Measurements from ENCODE around the gene KLF6.

Gene KLF6

DNA sequence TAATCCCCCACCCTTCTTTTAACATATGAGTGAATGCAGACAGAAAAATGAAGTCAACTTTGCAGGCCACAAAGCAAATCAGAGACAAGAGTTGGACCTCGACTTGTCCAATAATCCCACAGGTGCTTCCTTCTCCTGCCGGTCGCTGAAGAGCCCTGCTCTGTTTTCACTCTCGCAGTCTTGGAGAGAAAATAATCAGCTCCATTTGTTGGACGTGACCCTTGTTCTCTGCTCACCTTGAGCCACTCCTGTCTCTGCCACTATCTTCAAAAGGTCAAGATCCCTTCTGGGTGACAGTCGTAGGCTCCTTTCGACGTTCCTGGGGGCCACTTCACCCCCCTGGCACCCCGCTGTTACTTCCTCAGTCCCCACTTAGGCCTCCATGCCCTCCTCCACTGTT lies 2.8 kb upstream of the KLF6 start:
- DNase-seq (ENCODE audit: low read depth in 2 of 2, low spot score in 1 of 2): no peak

DNA sequence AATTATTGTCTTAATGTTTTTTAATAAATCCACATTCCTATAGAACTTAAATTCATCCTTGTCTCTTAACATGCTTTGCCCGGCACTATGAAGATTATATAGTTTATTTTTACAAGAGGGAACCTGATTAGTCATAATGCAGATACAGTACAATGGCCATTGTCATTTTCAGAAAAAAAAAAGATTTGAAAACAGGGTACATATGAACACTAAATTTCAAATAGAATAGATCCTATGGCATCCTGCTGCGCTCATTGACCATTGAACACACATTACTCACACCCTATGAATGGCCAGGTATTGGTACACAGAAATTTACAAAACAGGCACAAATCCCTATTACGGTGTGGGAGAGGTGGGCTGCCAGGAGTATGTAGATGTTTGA lies 2.0 kb upstream of the KLF6 start:
- no peak for DNase-seq (ENCODE audit: low read depth in 2 of 2, low spot score in 1 of 2)

DNA sequence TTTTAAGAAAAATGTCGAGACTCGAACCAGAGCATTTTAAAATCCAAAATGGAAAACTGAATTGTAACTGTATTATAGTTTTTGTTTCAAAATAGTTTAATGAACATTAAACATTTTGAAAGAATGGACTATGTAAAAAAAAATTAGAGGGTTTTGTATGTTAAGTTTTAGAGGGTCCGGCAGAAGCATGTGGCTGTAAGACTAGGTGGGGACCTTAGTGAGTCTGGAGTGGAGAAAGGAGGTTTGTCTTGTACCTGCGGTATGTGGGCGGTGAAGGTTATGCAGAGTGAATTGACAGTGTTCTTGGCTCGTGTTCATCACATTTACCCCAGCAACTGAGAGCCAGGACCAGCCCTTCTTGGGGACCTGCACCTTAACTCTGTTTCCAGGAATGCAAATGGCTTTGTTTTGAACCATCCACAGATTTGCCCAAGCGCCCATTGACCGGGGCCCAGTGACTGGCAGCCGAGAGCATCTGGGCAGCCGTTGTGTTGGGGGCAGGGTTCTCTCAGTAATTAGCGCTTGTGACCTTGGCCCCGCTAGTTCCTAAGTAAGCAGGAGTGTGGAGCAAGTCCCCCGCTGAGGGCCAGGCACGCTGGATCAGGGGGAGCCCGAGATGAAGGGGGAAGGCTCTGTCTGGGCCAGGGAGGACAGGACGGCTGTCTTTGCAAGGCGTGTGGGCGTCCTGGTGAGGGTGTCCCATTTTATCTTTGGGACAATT lies 1.4 kb upstream of the KLF6 start:
- DNase-seq (ENCODE audit: low read depth in 2 of 2, low spot score in 1 of 2): no peak

DNA sequence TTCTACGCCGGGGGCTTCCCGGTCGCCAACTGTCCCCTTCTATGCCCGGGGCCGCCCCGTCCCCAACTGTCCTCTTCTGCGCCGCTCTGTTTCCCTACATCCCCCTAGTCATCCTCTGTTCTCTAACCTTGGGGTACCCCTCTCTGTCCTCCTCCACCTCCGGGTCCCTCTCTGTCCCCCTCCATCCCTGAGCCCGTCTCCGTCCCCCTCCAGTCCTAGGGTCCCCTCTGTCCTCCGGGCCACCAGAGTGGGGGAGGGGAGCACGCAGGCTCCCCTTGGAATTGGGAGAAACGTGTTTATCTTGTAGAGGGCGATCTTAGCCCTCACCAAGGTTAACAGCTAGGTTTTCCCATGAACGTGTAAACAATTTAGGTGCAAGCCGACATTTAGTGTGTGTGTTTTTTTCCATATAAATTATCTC lies 852 bp upstream of the KLF6 start:
- DNase-seq (ENCODE audit: low read depth in 2 of 2, low spot score in 1 of 2): no peak

DNA sequence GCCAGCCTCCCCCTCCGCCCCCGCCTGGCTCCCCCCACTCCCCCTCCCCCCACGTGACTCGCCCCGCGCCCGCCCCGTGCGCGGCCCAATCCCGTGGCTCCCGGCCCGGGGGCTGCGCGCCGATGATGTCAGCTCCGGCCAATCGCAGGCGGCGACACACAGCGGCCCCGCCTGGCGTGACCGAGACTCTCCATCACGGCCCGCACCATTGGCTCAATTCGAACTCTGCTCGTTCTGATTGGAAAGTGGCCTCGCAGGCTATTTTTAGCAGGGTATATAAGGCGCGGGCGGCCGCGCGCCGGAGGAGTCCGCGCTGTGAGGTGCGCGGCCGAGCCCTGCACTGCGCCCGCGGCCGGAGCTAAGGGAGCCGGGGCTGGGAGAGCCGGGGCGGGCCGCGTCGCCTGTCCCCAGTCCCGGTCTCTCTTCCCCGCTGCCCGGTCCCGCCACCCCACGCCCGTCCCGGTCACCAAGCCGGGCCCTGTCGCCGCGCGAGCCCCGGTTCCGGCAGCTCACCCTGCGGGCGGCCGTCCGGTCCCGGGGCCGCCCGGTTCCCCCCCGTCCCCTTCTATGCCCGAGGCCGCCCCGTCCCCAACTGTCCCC lies 342 bp upstream of the KLF6 start:
- peak; percentile 95 to 99 for DNase-seq (ENCODE audit: low read depth in 2 of 2, low spot score in 1 of 2)

DNA sequence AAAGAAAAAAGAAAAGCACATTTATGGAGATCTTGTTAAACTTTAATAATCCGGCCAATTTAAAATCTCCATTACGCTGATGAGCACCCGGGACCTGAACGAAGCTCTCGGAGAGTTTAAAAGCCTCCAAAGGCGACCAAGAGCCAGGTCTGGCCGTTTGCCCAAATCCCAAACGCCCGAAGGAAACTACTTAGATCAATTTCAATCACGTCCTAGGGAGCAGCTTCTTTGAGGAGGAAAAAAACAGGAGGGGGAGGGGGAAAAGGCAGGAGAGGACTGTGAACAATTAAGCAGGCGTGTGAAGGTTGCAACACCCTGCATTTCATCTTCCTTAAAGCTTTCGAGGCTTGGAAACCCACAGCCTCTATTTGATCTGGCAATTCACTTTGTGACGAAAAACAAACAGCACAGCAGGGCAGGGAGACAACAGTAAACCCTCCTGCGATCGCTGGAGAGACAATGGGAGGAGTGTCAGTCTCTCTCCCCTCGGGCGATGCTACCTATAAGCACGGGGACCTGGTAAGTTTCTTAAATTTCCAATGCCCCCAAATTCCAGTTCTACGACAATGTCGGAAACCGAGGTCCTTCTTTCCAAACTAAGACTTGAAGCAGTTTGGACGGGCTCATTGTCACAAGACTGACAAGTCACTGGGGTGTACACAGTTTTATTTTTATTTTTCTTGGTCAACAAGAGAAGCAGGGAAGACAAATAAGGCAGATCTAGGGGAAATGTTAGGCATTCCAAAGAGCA lies 1.2 kb downstream of the KLF6 start:
- DNase-seq (ENCODE audit: low read depth in 2 of 2, low spot score in 1 of 2): no peak

DNA sequence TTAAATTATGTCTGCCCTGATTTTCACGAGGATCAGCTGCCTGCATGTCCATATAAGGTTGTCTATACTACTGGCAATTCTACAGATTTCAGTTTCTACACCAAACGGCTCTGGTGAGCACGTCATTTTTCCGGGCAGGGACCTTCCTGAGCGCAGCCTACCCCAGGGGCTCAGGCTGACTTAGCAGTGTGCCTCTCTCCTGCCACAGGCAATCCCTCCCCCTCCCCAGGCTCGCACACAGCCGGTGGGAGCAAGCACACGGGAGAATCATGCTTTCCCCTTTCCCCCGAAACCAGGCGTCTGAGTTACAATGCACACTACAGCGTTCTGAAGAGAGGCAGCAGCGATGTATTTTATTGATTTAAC lies 1.7 kb downstream of the KLF6 start:
- DNase-seq (ENCODE audit: low read depth in 2 of 2, low spot score in 1 of 2): no peak

DNA sequence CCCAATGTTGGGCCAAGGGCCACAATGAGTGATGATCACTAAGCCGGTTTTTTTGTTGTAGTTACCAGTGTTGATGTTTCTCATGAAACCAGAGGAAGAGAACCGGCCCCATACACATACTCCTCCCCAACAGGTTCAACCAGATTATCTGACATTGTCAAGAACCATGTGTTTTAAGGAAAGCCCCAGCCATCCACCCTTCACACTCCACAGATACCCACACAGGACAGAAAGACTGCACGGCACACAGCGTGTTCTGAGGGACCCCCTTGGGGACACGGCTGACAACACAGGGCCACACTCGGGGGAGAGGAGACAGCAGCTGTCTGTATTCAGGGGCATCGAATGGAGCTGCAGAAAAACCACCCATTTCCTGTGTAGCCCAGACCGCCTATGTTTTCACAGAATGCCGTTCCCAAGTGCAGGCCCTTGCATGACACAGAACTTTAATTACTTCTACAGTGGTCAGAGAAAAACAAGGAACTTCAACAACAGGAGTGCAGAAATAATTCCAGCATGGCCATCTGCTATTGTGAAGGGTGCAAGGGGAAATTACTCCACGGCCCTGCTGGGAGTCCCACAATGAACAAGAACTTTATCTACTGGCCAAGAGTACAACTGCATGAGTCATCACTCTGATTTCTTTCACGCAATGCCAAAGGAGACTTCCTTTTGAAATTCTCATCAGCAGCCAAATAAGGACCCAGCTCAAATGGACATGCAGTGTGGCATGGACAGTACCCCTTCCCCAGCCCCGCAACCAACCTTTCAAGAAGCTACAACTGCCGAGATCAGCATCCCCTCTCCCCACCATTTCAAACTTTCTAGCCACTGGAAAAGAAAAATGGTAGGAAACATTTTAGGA lies 2.3 kb downstream of the KLF6 start:
- no peak for DNase-seq (ENCODE audit: low read depth in 2 of 2, low spot score in 1 of 2)

DNA sequence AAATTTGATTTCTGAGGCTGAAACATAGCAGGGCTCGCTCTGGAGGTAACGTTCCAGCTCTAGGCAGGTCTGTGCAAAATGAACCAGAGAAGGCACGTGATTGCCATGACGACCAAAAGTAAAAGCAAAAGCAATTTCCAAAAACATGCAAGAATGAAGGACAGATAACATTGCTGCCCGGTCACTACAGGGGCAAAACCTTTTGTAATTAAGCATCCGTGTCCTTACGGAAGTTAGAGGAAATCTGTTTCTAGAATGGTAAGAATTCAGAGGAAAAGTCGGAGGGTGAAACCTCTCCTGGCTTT lies 2.9 kb downstream of the KLF6 start:
- no peak for DNase-seq (ENCODE audit: low read depth in 2 of 2, low spot score in 1 of 2)

DNA sequence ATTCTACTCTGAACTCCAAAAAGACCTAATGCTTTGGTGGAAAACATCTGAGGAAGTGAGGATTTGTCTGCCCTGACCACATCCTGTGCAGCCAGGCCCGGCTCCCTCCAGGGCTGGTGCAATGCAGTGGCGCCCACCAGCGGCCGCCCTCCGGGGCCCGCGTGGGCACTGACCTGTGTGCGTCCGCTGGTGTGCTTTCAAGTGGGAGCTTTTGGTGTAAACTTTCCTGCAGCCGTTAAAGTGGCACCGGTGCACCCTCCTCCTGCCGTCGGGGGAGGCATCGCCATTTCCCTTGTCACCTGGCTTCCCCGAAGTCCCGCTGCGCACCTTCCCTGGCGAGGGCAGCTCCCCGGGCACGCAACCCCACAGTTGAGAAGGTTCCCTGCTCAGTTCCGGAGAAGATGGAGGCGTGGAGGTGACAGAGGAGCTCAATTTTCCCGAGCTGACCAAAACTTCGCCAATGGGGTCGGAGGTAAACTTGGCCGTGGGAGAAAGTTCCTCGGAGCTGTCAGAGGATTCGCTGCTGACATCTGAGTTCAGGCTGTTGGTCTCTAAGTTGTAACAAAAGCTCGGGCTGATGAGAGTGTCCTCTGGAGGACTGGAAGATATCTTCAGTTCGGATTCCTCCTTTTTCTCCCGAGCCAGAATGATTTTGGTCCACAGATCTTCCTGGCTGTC lies 3.4 kb downstream of the KLF6 start:
- no peak for DNase-seq (ENCODE audit: low read depth in 2 of 2, low spot score in 1 of 2)

DNA sequence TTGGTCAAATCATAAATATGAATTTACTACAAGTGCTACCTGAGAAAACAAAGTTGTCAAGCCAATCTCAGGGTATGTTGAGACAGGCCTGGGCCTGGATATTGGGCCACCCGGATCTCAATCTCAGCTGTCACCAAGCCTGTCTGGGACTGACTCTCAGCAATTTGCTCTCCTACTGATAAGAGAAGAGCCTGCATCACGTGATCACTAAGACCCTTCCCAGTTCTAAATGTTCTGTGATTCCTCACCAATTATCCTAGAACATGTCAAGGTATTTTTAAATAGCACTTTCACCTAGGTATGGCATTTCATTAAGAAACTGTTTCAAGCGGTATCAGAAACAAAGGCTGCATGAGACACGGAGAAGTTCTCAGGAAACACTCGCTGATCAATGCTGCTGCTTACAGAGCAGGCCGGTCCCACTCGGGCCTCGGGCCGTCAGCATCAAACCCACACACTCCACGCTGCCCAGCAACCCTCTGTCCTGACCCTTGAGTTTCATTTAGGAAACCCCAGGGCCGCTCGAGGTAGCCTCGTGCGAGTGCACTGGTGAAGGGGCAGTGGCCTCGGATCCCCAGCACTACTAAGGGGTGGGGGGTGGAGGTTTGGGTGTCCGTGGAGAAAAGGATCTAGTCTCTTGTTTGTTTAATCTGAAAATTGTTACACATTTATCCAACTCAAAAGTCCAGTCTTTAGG lies 4.1 kb downstream of the KLF6 start:
- DNase-seq (ENCODE audit: low read depth in 2 of 2, low spot score in 1 of 2): no peak

DNA sequence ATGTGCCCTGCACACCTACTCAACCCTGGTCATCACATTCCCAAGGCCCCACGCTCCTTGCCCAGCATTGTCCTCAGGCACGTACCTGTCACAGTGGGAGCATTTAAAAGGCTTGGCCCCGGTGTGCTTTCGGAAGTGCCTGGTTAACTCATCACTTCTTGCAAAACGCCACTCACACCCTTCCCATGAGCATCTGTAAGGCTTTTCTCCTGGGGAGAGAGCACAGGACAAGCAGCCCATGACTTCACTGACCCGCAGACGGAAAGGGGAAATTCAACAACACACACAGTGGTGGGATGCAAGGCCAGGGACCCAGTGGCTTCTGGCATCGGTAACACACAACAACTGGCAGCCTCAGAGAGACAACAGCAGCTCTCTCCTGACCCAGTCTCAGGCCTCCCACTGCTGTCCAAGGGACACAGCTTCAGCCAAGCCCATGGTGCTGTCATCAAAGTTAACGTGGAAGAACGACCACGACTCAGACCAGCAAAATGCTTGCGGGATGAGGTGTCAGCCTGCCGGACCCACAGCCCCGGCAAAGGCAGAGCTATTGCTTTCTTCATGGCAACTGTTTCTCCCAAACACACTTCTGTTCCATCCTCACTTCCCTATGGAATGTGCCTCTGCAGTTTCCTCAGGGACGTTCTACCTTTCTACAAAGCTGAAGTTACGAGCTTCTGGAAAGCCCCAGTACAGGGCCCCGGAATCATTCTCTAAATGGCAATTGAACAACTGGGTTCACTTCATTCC lies 4.8 kb downstream of the KLF6 start:
- no peak for DNase-seq (ENCODE audit: low read depth in 2 of 2, low spot score in 1 of 2)

DNA sequence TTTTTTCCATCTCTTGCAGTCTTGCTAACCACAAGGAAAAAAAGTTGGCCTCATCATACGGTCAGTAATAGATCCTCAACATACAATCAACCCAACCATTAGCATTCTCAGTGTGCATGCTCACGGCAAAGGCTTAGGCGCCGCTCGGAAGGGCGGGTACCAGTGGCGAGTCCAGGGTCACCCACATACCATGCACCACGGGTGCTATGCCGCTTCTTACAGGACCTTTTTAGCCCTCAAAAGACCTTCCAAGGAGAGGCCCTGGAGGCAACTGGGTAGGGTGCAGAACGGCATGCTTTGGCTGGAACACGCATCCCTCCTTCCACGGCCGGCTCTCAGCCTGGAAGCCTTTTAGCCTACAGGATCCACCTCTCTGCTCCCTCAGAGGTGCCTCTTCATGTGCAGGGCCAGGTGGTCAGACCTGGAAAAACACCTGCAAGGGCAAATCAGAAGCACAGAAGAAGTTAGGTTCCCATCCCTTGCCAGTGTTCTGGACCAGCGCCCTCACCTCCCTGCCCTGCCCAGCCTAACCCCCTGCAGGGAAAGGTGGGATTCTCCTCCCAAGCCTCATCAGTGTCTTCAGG lies 5.8 kb downstream of the KLF6 start:
- DNase-seq (ENCODE audit: low read depth in 2 of 2, low spot score in 1 of 2): no peak

DNA sequence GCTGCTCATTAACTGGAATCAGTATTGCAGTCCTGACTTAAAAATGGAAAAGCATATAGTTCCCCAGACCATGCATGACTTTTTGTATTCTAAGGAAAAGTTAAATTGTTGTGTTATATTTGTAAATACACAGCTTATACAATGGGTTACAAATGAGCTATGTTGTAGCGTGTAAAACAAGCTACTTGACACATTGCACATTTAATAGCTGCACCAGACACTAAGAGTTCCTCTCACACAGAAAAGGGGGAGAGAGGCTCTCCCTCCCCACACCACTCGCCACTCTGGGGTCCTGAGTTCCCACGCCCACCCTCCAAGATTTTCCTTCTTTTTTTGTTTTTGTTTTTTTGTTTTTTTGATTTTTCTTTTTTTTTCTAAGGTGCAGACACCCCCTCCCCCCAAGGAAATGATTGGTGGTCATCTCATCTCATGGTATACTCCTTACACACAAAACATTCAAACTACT lies 6.3 kb downstream of the KLF6 start:
- DNase-seq (ENCODE audit: low read depth in 2 of 2, low spot score in 1 of 2): no peak

DNA sequence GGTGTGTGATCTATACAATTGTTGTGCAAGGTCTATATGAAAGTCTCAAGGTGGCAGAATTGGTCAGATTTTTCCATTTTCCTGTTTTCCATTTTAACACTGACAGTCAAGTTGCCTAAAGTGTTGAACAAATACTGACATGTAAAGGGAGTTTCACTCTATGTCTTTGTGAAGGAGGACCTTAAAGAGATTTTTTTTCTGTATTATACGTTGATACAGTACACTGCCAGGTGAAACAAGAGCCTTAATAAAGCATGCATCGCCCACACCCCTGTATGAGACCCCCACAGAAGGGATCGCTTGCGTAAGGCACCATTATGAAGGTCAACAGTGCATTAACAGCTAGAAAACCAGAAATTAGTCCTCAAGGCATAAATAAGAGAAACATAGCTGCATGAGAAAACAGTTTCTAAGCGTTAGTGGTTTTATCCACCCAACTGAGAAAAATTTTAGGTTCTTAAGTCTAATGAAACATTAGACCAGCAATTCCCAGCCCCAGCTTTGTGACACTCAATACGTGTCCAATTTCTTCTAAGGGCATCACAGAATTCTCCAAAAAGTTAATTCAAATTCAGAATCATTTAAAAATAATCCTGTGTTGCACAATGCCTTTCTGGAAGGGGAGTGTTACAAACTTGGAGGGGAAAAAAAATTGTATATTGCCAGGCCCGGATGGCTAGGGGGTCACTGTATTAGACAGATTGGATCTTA lies 6.9 kb downstream of the KLF6 start:
- DNase-seq (ENCODE audit: low read depth in 2 of 2, low spot score in 1 of 2): no peak

DNA sequence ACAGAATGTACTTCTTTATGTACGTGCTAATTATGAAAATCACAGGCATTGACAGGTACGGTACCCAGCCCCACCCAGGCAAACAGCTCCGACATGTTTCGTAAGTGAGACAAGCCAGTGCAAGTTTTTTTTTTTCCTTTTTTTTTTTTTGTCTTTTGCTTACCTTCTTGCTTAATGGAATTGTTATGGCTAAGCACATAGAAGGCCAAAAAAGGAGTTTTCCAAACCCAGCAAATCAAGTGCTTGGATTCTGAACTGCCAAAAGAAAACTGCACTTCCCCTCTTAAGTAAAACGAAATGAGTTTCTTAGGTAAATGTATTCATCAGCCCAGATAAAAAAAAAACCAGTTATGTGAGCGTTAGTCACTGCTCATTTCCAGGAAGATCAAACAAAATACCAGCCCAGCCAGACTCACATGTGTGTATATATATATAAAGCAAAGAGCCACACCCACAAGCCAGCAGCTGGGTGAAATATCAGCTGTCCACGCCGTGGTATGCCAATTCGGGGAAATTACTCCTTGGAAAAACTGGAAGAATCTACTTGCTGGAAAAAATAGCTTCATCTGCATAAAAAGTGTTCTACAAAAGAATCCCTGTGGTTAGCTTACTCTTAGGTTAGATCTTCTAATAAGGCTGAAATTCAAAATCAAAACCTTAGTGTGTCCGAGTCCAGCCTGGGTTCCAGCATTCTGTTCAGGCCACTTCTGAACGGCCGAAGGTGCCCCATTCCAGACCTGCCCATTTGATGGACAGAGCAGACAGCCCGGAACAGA lies 8.0 kb downstream of the KLF6 start:
- DNase-seq (ENCODE audit: low read depth in 2 of 2, low spot score in 1 of 2): peak in 1 of 2 donors; percentile 22

DNA sequence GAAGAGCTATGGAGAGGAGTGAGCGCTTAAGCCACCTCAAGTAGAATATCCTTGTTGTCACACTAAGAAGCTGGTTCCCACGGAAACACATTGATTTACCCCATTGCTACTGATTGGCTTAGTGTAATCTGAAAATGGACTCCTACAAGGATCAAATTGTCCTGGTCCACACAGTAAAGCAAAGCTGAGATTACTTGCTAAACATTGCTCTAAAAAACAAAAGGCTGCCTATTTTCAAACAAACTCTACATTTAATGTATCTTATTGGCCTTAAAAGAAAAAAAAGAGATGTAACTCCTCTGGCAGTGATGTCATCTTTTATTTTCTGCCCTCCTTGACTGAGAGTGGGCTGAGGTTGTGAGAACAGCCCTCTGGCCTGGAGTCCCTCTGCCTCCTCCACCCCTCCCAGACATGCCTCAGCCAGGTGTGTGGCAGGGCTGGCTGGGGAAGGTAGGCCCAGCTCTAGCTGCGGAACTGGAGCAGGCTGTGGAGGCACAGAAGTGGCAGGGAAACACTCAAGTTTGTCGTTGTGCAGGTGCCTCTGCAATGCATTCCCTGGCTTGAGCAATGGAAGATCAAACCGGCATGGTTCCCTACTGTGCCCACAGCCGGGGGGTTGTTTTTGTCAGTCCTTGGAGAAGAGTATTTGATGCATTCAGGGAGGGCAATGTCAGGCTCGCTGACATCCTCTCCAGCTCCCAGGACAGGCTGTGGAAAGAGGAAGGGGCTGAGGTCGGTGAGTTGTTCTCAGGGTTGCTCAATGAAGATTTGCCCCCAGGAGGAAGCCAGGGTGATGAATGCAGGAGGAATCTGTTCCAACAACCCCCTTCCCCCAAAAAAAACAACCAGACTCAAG lies 9.1 kb downstream of the KLF6 start:
- DNase-seq (ENCODE audit: low read depth in 2 of 2, low spot score in 1 of 2): no peak
